ENCODE measurements around the gene KIF26B.

The KIF26B gene

GRCh38 chr1:245512980-245513578 lies 358.3 kb downstream of the KIF26B start:
- DNase-seq (ENCODE audit: low spot score) = no peak

DNA sequence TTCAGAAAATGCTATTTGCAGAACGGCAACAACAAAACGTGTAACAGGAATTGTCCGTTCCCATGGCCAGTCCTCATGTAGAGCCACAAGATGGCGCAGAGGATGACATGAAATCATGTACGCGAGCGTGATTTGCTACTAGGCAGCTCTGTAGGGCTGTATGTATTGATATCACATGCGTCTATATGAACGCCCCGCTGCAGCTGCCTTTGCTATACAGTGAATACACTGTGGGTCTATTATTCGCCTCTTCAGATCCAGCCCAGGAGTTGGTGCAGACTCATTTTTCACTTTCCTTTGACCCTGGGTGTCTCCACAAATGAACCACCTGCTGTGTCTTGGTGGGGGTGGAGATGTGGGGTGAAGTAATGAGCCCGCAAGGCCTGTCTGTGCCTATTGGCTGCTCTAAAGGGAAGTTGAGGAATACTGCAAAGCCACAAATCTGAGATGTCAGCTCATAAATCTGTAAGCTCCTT lies 361.5 kb downstream of the KIF26B start:
- DNase-seq (ENCODE audit: low spot score) = no peak

- DNase-seq (ENCODE audit: low spot score) = no peak
These were observed 365.8 kb downstream of the KIF26B start for GRCh38 chr1:245520611-245521010.

GRCh38 chr1:245526141-245526540 lies 371.4 kb downstream of the KIF26B start:
- DNase-seq (ENCODE audit: low spot score) = no peak

DNA sequence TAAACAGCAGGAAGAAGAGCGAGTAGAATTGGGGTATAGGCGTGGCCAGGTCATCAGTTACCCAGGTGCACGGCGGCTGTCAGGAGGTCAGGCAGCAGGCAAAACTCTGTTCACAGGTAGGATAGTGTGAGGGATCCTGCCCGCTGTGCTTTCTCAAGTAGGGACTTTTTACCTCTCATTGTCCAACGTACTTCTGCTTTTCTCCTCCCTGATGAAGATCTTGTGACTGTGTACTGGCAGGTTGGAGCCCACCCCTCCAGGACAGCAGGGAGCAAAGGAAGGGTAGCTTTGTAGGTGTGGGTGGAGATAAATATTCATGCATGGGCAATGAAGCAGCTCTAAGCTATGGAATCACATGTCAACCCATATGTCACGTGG lies 373.5 kb downstream of the KIF26B start:
- no peak for DNase-seq (ENCODE audit: low spot score)

- DNase-seq (ENCODE audit: low spot score) = no peak
These were observed 376.2 kb downstream of the KIF26B start for GRCh38 chr1:245530937-245531336.

- no peak for DNase-seq (ENCODE audit: low spot score)
These were observed 383.2 kb downstream of the KIF26B start for GRCh38 chr1:245537992-245538391.

GRCh38 chr1:245538671-245539070 lies 383.9 kb downstream of the KIF26B start:
- no peak for DNase-seq (ENCODE audit: low spot score)

GRCh38 chr1:245541369-245541768 lies 386.6 kb downstream of the KIF26B start:
- no peak for DNase-seq (ENCODE audit: low spot score)

DNA sequence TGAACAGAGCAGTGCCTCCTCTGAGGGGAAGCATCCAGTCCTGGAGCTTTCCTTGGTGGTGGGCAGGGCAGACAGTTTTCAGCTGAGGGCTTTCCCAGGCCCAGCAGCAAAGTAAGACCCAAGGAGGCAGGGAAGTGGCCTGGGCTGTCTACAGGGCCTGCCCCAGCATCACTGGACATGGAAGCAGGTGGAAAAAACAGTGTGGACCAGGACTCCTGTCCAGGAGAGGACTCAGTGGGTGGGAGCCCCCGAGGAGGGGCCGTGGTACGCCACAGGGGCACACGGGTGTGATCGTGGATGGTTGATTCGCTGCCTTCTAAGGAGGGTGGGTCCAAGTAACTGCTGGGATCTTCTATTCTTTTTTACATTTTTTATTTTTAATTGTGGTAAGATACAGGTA lies 387.6 kb downstream of the KIF26B start:
- DNase-seq (ENCODE audit: low spot score) = no peak

- DNase-seq (ENCODE audit: low spot score) = no peak
These were observed 389.5 kb downstream of the KIF26B start for GRCh38 chr1:245544236-245544635.

- no peak for DNase-seq (ENCODE audit: low spot score)
These were observed 392.1 kb downstream of the KIF26B start for GRCh38 chr1:245546875-245547274.

- DNase-seq (ENCODE audit: low spot score) = no peak
These were observed 395.4 kb downstream of the KIF26B start for GRCh38 chr1:245549996-245550719.

DNA sequence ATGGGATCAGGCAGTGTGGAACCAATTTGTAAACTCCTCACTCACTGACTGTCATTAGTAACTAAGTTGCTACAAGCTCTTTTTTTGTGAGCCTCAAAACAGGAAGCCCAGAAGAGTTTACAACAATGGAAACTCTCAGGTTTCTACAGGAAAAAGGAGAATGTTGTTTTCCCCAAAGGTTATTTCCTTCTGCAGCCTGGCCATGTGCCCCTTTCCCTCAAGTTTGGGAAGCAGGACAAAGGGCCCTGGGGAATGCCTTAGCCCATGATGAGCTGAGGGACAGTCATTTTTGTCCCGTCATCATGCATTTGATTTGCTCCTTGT lies 395.9 kb downstream of the KIF26B start:
- no peak for DNase-seq (ENCODE audit: low spot score)

DNA sequence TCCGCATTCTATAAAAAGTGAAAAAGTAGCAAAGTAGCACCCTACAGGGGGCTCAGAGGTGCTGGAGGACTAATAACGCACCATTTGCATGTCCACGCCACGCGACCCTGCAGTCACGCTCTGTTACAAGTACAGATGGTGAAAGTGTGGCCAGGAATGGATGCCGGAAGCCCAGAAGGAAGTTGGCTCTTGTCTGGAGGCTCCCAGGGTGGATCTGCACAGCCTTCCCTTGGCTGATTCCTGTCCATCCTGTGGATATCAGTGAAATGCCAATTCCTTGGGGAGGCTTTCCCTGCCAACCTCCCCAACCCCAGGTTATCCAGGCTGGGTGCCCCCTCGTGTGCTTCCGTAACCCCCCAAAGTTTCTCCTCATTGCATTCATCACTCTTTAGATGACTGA lies 396.8 kb downstream of the KIF26B start:
- DNase-seq (ENCODE audit: low spot score) = no peak

- no peak for DNase-seq (ENCODE audit: low spot score)
These were observed 397.5 kb downstream of the KIF26B start for GRCh38 chr1:245552331-245552730.

GRCh38 chr1:245556057-245556456 lies 401.3 kb downstream of the KIF26B start:
- DNase-seq (ENCODE audit: low spot score) = no peak

DNA sequence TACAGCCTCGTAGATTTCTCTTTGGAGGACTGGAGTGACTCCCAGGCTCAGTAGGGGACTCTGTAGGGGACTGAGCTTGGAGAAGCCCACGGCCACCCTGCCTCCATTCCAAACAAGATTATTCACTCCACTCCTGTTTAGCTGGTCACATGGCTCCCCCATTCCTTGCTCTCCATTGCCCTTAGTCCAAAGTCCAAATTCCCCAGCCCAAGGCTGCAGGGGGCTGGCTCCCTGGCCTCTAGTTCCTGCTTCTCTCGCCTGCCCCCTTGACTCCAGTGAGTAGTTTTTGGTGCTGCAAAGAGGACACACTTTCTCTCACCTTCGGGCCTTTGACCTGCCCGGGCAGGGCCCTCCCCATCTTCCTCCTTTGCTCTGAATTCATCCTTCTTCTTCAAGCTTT lies 403.3 kb downstream of the KIF26B start:
- no peak for DNase-seq (ENCODE audit: low spot score)

GRCh38 chr1:245560316-245560859 lies 405.6 kb downstream of the KIF26B start:
- DNase-seq (ENCODE audit: low spot score) = no peak

GRCh38 chr1:245561665-245562234 lies 407.0 kb downstream of the KIF26B start:
- no peak for DNase-seq (ENCODE audit: low spot score)

DNA sequence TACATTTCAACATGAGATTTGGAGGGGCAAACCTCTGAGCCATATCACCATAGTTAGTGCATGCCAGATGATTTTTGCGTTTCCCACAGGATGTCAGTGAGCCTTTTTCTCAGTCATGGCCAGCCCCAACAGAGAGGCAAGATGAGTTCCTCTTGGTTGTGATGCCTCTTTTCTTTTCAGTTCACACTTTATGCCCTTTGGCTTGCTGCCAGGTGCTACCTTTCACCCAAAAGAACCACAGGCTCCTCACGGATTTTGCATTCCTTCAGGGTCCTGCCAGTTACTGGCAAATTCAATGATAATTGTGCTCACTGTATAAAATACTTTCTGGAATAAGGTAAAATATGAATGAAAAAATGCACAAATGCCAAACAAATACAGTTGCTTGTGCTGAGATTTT lies 411.3 kb downstream of the KIF26B start:
- no peak for DNase-seq (ENCODE audit: low spot score)

DNA sequence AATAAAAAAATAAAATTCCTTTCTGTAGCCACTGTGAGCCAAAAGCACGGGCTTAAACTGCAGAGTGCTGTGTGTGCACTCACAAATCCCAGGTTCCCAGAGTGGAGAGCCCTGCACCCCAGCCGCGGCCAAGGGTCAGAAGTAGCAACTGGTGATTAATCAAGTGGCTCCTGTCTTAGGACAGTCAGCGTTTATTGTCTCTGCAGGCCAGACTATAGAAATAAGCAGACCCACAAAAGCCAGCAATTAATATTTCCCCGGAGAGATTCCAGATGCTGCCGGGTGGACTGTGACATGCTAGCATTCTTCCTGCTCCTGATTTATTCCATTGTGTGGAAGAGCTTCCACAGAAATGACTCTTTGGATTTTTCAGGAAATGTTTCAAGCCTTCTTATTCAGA lies 412.2 kb downstream of the KIF26B start:
- no peak for DNase-seq (ENCODE audit: low spot score)

DNA sequence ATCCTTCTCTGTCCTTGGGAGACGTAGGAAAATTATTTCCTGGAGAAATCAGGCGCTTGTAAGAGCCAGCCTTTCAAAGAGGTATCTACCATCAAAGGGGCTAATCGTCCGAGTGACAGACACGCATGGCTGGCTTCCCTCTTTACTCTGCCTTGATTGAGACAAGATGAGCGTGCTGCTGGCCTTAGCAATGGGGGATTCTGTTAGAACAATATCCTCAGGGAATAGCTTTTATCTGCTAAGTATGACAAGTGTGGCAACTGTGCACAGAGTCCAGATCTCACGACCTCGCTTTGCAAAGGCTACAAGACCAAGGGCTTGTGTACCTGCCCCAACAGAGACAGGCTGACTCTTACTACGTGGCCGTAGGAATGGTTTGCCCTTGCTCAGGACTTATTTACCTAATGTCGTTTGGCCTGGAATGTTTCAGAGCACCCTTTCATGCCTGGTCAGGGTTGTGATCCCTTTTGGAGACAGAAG lies 417.1 kb downstream of the KIF26B start:
- no peak for DNase-seq (ENCODE audit: low spot score)

Data from Ammon's horn (tissue), 1 donor.